ENCODE results near the gene BCAT1.

GRCh38 chr12:24919346-24920001 lies 29.4 kb downstream of the BCAT1 start:
- TF ChIP-seq CTCF (IDR thresholded peaks at IDR 0.05) (no peak), EZH2 (IDR thresholded peaks at IDR 0.05; ENCODE audit: borderline replicate concordance, insufficient read depth, low read depth, low read length, poor library complexity, severe bottlenecking) (no peak)

Measured in B cell (primary cell).